ENCODE measurements around the gene HEMGN. TPM values are rescaled to one million over a fixed set of nuclear protein-coding genes. Genes with fewer than 3 reads are reported as not detected.
A peak's percentile ranks its signal among the peaks of the same experiment; 100 is the strongest.
"Not testable (repeated sequence)": the region's sequence is repeated elsewhere in the genome, so short reads cannot be mapped to it uniquely, and the experiment has no call there.

The HEMGN gene
- total RNA-seq, 3 donors from 2014 or later (not counting 1 experiment from before 2014, with no cell fraction given): 0.47 to 0.75 (median 0.75) TPM

GRCh38 chr9:97956331-97956730 lies 18.4 kb upstream of the HEMGN start:
- Histone ChIP-seq H3K36me3 (ENCODE audit: control insufficient read depth, insufficient read depth, low read length) (no peaks in the 10 kb centered on the region), H3K4me1 (ENCODE audit: control insufficient read depth, insufficient read depth, low read length) (no peaks in the 10 kb centered on the region), H3K4me3 (ENCODE audit: low read length) (no peak overlapping the region), H3K27me3 (ENCODE audit: control insufficient read depth, insufficient read depth, low read length) (no peaks in the 10 kb centered on the region), H3K9me3 (ENCODE audit: control insufficient read depth, insufficient read depth, low read length) (no peaks in the 10 kb centered on the region), H3K27ac (ENCODE audit: low read length) (no peak overlapping the region)
- no peak for ATAC-seq
- intact Hi-C loops (cut with micrococcal nuclease): no loop called here
- DNase-seq: no peak
- no peaks in the 10 kb centered on the region for H3K4me1 Mint-ChIP-seq
- TF ChIP-seq CTCF (IDR thresholded peaks at IDR 0.05): no peak
- no peak overlapping the region for H3K27ac Mint-ChIP-seq
- no peak overlapping the region for H3K4me3 Mint-ChIP-seq
- no peaks in the 10 kb centered on the region for H3K36me3 Mint-ChIP-seq
- H3K27me3 Mint-ChIP-seq (ENCODE audit: low read depth in 2 of 2): no peaks in the 10 kb centered on the region
- no peaks in the 10 kb centered on the region for H3K9me3 Mint-ChIP-seq

- H3K27ac Mint-ChIP-seq: no peak overlapping the region
- no peak overlapping the region for H3K27ac ChIP-seq (ENCODE audit: low read length)
- H3K36me3 ChIP-seq (ENCODE audit: control insufficient read depth, insufficient read depth, low read length): no peaks in the 10 kb centered on the region
- H3K27me3 ChIP-seq (ENCODE audit: control insufficient read depth, insufficient read depth, low read length): no peaks in the 10 kb centered on the region
- no peaks in the 10 kb centered on the region for H3K36me3 Mint-ChIP-seq
- no peaks in the 10 kb centered on the region for H3K4me1 ChIP-seq (ENCODE audit: control insufficient read depth, insufficient read depth, low read length)
- no peaks in the 10 kb centered on the region for H3K9me3 ChIP-seq (ENCODE audit: control insufficient read depth, insufficient read depth, low read length)
- no peak overlapping the region for H3K4me3 Mint-ChIP-seq
- ATAC-seq: peak; percentile 65 to 91 (median 89)
- peaks cover 9% of the 10 kb centered on the region in 2 donors for H3K27me3 Mint-ChIP-seq (ENCODE audit: low read depth in 2 of 2)
- peak; percentile 47 for TF ChIP-seq CTCF (IDR thresholded peaks at IDR 0.05)
- no peak overlapping the region for H3K4me3 ChIP-seq (ENCODE audit: low read length)
- no peaks in the 10 kb centered on the region for H3K9me3 Mint-ChIP-seq
- DNase-seq: peak in 1 of 2 donors; percentile 83
- no peaks in the 10 kb centered on the region for H3K4me1 Mint-ChIP-seq
- intact Hi-C loops (cut with micrococcal nuclease): loop anchor here (1.0 kb wide), 1 partner anchor 31 kb away; no protein-coding TSS in a partner anchor
Observed at GRCh38 chr9:97954550-97954989, 16.6 kb upstream of the HEMGN start.

- 86% methylated on average over 5 of the region's 5 CpGs for WGBS (ENCODE audit: insufficient coverage)
- ATAC-seq; H3K27ac Mint-ChIP-seq; H3K4me3 Mint-ChIP-seq; H3K4me1 ChIP-seq (ENCODE audit: control insufficient read depth, insufficient read depth, low read length); H3K4me1 Mint-ChIP-seq; H3K36me3 Mint-ChIP-seq; H3K36me3 ChIP-seq (ENCODE audit: control insufficient read depth, insufficient read depth, low read length); H3K9me3 ChIP-seq (ENCODE audit: control insufficient read depth, insufficient read depth, low read length); H3K27me3 ChIP-seq (ENCODE audit: control insufficient read depth, insufficient read depth, low read length); H3K9me3 Mint-ChIP-seq; H3K27ac ChIP-seq (ENCODE audit: low read length); H3K4me3 ChIP-seq (ENCODE audit: low read length); intact Hi-C loops (cut with micrococcal nuclease): not testable (repeated sequence)
- H3K27me3 Mint-ChIP-seq (ENCODE audit: low read depth in 2 of 2): peaks cover 17 to 18% of the 10 kb centered on the region in 2 donors
- peak in 1 of 2 donors; percentile 28 for DNase-seq
Observed at GRCh38 chr9:97950873-97951272, 12.9 kb upstream of the HEMGN start.

- H3K4me1 ChIP-seq (ENCODE audit: control insufficient read depth, insufficient read depth, low read length); H3K36me3 Mint-ChIP-seq; H3K9me3 Mint-ChIP-seq; H3K27me3 ChIP-seq (ENCODE audit: control insufficient read depth, insufficient read depth, low read length); H3K4me1 Mint-ChIP-seq; H3K36me3 ChIP-seq (ENCODE audit: control insufficient read depth, insufficient read depth, low read length); H3K27ac ChIP-seq (ENCODE audit: low read length); ATAC-seq; DNase-seq; H3K4me3 ChIP-seq (ENCODE audit: low read length); intact Hi-C loops (cut with micrococcal nuclease); H3K27ac Mint-ChIP-seq; H3K9me3 ChIP-seq (ENCODE audit: control insufficient read depth, insufficient read depth, low read length); H3K4me3 Mint-ChIP-seq: not testable (repeated sequence)
- H3K27me3 Mint-ChIP-seq (ENCODE audit: low read depth in 2 of 2): peaks cover 17 to 18% of the 10 kb centered on the region in 2 donors
- no CpG with 5 or more reads among the region's 2 CpGs for WGBS (ENCODE audit: insufficient coverage)
Observed at GRCh38 chr9:97947094-97947493, 9.1 kb upstream of the HEMGN start.

GRCh38 chr9:97945470-97945869 lies 7.5 kb upstream of the HEMGN start:
- H3K27ac ChIP-seq (ENCODE audit: low read length); H3K4me3 ChIP-seq (ENCODE audit: low read length); H3K27me3 ChIP-seq (ENCODE audit: control insufficient read depth, insufficient read depth, low read length); H3K9me3 Mint-ChIP-seq; H3K4me1 Mint-ChIP-seq; intact Hi-C loops (cut with micrococcal nuclease); H3K4me3 Mint-ChIP-seq; H3K36me3 Mint-ChIP-seq; H3K4me1 ChIP-seq (ENCODE audit: control insufficient read depth, insufficient read depth, low read length); H3K9me3 ChIP-seq (ENCODE audit: control insufficient read depth, insufficient read depth, low read length); ATAC-seq; H3K36me3 ChIP-seq (ENCODE audit: control insufficient read depth, insufficient read depth, low read length); DNase-seq; H3K27ac Mint-ChIP-seq: not testable (repeated sequence)
- 97% methylated on average over 2 of the region's 2 CpGs for WGBS (ENCODE audit: insufficient coverage)
- H3K27me3 Mint-ChIP-seq (ENCODE audit: low read depth in 2 of 2): peaks cover 17 to 18% of the 10 kb centered on the region in 2 donors
